ENCODE measurements around the gene DHRS3.

The DHRS3 gene

GRCh38 chr1:12617511-12617900 is 504 bp downstream of the DHRS3 start:
- FAIRE-seq = no peak
- no peak for DNase-seq (ENCODE audit: low spot score)

- DNase-seq (ENCODE audit: low spot score) (no peak), FAIRE-seq (no peak)
These were observed 1.2 kb downstream of the DHRS3 start for GRCh38 chr1:12616709-12617373.

- FAIRE-seq (no peak), DNase-seq (ENCODE audit: low spot score) (peak; percentile 54)
These were observed 1.9 kb downstream of the DHRS3 start for GRCh38 chr1:12615865-12616708.

DNA sequence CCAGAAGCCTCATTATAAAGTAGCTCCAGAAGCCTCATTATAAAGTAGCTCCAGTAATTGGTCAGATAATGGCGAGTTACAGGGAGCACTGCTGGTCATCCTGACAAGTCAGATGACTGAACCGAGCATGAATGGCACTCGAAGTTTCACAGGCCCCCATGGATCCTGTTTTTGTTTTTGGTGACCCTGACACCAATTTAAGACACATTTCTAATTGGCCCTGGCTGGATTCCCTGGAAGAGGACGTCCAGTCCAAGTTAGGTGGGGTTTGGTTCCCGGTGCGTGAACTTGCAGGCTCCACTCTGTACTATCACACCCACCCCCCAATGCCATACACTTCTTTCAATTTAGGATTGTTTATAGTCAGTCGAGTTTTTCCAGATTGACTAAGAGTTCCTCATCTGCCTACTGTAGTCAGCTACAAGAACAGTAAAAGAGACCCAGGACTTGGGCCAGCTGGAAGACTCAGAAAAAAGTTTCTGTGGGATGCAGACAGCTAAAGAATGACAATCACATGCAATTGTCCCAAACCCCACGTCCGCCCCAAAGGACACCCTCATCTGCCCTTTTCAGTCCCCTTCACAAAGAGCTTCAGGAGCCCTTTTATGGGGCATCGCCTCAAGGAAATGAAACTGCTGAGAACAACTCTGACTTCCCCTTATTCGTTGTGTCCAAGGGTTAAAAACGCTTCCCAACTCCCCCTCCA is 2.7 kb downstream of the DHRS3 start:
- DNase-seq (ENCODE audit: low spot score) (no peak), FAIRE-seq (no peak)

GRCh38 chr1:12614402-12615158 is 3.4 kb downstream of the DHRS3 start:
- FAIRE-seq = no peak
- no peak for DNase-seq (ENCODE audit: low spot score)

DNA sequence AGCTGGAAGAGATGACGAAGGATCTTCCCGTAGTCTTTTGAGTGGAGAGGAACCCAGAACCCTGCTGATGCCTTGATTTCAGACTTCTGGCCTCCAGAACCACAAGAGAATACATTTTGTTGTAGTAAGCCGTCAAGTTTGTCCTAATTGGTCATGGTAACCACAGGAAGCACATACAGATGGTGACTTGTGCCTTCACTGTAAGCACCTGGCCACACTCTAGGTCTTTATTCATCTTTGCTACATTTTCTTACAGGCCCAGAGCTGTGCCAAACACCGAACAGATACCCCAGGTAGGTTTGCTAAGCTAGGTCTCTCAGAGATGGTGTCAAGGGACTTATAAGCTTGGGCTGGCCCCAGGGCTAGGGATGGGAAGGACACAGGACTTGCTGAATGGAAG is 4.8 kb downstream of the DHRS3 start:
- FAIRE-seq = no peak

GRCh38 chr1:12610941-12611340 is 7.1 kb downstream of the DHRS3 start:
- FAIRE-seq (no peak), DNase-seq (ENCODE audit: low spot score) (no peak)

More for the DNA sequence above, 4.8 kb downstream of the DHRS3 start:
- DNase-seq (ENCODE audit: low spot score) = no peak

DNA sequence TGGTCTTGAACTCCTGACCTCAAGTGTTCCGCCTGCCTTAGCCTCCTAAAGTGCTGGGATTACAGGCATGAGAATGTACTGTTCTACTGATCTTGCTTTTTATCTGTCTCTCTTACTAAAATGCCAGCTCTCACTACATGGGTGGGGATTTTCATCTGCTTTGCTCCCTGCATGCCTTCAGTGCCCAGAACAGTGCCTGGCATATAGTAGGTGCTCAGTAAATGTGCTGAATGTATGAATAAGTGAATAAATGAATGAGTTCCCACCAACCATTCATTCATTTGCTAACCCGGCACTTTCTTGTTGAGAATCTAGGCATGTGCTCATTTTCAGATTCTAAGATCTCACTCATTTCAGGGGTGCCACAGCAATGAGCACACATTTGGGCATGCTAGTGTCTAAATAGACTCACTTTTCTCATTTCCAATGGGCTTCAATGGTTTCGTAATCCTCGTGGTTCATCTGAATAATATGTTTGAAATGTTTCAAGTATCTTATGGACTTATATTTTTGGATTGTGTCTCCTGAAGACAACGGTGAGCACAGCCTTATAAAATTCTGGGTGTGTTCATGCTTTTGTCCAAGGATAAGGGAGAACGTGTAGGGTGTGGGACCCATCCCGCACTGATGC is 7.6 kb downstream of the DHRS3 start:
- no peak for DNase-seq (ENCODE audit: low spot score)
- FAIRE-seq = no peak

- no peak for DNase-seq (ENCODE audit: low spot score)
- FAIRE-seq = no peak
These were observed 8.5 kb downstream of the DHRS3 start for GRCh38 chr1:12609469-12610003.

DNA sequence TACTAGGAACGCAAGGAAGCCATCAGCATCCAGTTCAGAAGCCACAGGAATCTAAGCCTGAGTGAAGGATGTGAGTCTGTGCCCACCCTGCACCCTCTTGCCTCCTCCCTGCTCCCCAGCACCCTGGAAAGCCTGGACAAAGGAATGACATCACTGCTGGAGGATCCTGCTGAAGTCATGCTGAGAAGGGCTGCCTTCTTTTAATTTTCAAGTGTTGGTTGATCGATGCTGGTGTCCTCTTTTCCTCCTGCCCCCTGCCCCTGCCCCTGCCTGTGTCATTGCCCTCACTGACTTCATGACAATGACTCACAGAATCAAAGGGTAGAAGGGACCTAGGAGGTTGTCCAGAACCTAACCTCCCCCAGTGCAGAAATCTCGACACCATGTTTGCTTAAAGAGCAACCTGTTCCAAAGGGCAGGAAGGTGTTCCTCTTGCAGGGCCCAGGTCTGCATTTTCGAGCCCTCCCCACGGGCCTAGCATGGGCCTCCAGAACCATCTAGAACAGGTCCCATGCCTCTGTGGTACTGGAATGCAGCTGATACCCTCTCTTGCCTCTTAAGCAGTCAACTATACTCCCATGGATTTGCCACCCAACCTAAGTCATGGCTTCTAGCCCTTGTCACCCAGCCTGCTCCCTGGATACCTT is 9.6 kb downstream of the DHRS3 start:
- no peak for FAIRE-seq
- no peak for DNase-seq (ENCODE audit: low spot score)

DNA sequence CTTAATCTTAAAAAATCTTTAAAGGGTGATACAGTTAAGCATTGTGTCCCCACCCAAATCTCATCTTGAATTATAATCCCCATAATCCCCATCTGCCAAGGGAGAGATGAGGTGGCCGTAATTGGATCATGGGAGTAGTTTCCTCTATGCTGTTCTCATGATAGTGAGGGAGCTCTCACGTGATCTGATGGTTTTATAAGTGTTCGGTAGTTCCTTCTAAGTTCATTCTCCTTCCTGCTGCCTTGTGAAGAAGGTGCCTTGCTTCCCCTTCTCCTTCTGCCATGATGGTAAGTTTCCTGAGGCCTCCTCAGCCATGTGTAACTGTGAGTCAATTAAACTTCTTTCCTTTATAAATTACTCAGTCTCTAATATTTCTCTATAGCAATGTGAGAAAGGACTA is 10.7 kb downstream of the DHRS3 start:
- no peak for DNase-seq (ENCODE audit: low spot score)
- no peak for FAIRE-seq

DNA sequence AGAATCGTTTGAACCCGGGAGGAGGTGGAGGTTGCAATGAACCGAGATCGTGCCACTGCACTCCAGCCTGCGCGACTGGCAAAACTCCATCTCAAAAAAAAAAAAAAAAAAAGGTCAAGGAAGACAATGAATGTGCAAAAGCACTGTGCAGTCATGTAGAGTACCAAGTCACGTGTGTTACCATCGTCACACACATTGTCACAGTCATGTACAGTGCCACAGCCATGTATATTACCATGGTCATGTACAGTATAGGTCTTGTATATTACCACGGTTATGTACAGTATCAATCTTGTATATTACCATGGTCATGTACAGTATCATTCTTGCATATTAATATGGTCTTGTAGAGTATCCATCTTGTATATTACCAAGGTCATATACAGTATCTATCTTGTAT is 13.0 kb downstream of the DHRS3 start:
- no peak for FAIRE-seq

DNA sequence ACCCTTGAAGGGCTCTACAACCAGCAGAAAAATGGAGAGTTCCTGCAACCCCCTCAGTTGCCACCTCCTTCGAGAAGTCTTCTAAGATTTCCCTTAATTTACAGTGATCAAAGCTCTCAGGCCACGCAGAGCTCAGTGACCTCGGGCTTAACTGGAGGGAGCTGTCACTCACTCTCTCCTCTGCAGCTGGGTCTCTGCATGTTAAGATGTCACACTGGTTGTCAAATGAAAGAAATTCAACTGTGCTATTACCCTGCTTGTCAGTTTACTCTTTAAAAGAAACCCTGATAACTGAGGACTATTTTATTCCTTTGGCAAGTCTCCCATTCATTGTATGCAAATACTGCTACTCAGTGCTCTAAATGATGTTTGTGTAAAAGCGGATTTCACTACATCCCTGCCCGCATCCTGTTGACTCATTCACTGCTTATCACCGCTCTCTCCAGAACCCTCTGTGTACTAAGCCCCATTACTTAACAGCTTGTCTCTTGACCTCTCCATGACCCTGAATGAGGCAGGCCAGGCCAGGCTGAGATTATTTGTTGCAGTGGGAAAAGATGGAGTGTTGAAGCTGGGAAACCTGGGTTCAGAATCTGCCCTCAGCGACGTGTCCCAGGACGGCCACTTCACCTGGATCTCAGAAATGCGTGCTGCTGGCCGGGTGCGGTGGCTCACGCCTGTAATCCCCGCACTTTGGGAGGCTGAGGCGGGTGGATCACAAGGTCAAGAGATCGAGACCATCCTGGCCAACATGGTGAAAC is 13.7 kb downstream of the DHRS3 start:
- peak; percentile 90 for DNase-seq (ENCODE audit: low spot score)
- FAIRE-seq = peak; percentile 71

More for the DNA sequence above, 13.0 kb downstream of the DHRS3 start:
- no peak for DNase-seq (ENCODE audit: low spot score)

DNA sequence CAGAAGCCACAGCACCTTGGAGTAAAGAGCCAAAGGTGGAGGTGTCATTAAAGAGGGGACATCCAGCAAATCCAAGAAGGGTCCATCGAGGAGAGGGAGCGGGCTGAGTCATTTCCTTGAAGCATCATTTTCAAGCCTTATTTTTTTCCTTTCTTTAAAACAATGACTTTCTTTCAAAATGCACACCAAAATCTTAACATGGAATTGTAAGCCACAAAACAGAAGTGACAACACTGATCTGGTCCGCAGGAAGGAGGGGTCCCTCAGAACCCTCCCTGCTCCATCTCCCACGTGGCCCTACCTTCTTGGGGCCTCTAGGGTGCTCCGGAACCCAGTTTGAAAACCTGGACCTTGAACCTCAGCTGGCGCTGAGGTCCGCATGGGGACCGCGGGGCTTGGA is 14.8 kb downstream of the DHRS3 start:
- DNase-seq (ENCODE audit: low spot score) = no peak
- FAIRE-seq = no peak

- FAIRE-seq (no peak), DNase-seq (ENCODE audit: low spot score) (no peak)
These were observed 15.4 kb downstream of the DHRS3 start for GRCh38 chr1:12602659-12603024.

GRCh38 chr1:12601700-12602658 is 16.0 kb downstream of the DHRS3 start:
- FAIRE-seq (peak; percentile 30), DNase-seq (ENCODE audit: low spot score) (peak; percentile 68)

GRCh38 chr1:12600880-12601633 is 17.0 kb downstream of the DHRS3 start:
- FAIRE-seq = no peak
- DNase-seq (ENCODE audit: low spot score) = no peak

DNA sequence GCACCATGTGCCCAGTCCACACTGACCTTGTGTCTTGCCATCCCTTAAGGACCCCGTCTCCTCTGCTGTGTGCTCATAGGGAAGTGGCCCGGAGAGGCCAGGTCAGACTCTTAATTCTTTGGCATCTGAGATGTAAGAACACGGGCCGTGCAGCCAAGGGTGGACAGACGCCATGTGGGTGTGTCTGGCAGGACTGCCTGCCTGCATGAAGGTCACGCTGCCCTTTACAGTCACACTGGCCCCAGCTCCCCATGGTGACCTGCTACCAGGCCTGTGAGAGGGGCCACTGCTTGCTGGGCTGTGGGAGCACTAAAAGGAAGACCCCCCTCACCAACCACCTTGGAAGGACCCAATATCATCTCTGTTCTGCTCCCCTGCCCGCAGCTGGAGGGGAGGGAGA is 17.7 kb downstream of the DHRS3 start:
- no peak for FAIRE-seq
- DNase-seq (ENCODE audit: low spot score) = no peak

Data from urothelium cell line (cell line).